ENCODE results near the gene CCDC88A.
A peak's percentile ranks its signal among the peaks of the same experiment; 100 is the strongest.

Gene CCDC88A

DNA sequence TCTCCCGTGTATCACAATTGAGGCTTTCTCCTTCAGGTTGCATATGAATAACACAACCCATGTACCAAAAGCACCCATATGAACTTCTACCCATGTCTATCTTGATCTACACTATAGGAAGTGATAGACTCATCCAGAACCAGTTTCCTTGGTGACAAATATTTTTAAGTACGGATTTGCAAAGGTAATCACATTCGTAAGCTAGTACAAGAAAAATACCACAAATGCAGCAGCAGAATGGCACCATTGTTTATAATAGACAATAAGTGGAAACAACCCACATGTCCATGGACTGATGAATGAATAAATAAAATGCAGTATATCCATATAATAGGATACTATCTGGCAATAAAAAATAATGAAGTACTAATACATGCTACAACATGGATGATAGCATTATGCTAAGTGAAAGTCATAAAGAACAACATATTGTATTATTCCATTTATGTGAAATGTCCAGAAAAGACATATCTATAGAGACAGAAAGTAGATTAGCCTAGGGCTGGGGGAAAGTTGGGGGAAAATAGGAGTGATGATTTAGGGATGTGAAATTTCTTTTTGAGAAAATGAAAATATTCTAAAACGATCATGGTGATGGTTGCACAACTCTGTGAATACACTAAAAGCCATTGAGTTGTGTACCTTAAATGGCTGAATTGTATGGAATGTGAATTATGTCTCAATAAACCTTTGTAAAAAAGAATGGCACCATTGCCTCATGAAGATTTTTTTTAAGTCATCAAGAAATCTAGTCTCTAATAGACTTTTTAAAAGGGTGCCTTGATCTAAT is 3.4 kb upstream of the CCDC88A start:
- DNase-seq: no peak

DNA sequence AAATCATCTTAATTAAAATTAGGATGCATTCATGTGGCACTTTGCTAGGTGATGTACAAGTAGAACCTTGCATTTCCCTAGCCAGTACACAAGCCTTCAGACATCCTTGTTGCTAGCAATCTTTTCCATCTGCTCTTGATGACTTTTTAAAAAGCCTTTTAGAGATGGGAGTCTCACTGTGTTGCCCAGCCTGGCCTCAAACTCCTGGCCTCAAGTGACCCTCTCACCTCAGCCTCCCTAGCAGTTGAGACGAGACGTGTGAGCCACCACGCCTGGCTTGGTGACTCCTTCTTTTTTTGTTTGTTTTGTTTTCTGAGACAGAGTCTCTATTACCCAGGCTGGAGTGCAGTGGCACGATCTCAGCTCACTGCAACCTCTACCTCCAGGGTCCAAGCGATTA is 1.7 kb upstream of the CCDC88A start:
- DNase-seq: no peak

DNA sequence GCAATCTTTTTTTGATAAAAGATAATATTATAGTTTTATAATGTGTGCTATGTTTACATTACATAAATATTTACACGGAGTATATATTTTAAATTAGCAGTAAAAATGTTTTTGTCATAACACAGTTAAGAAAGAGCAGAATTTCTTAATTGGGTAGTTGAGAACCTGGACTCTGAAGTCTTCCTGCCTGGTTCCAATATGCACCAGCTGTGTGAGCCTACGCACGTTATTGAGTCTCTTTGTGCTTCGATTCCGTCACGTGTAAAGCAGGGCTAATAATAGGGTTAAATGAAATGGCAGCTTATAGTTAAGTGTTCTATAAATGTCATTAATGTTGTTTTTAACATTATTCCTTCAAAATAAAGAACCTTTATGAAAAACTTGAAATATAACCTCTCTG is 1.2 kb upstream of the CCDC88A start:
- no peak for DNase-seq

DNA sequence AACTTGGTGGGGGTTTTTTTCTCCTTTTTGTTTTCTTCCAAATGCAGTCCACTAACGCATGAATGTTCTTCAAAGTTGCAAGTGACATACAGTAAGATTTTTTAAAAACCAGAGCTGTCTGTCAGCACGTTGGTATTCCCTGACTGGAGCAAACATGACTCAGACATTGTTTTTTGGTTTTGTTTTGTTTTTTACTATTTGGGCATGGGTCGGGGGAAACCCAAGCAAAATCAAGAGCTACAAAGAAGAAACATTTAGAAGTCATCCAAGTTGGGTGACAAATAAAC is 726 bp upstream of the CCDC88A start:
- no peak for DNase-seq

DNA sequence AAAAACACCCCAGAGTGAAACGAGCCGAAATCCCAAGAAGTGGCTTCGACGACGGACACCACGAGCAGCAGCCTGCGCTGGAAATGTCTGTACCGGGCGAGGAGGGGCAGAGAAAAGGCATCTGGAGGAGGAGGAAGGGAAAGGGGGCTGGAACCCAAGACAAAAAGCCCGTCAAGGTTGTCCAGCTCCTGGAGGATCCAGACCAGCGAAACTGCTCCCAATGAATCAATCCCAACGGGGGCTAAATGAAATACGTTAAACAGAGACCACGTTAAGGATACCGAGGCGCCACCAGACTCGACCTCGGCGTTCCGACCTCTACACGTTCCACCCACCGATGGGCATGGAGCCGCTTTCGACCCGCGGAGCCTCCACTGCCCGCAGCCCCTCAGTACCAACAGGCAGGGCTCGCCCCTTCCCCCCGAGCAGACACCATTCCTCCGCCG is 400 bp downstream of the CCDC88A start:
- DNase-seq: peak; percentile 41

DNA sequence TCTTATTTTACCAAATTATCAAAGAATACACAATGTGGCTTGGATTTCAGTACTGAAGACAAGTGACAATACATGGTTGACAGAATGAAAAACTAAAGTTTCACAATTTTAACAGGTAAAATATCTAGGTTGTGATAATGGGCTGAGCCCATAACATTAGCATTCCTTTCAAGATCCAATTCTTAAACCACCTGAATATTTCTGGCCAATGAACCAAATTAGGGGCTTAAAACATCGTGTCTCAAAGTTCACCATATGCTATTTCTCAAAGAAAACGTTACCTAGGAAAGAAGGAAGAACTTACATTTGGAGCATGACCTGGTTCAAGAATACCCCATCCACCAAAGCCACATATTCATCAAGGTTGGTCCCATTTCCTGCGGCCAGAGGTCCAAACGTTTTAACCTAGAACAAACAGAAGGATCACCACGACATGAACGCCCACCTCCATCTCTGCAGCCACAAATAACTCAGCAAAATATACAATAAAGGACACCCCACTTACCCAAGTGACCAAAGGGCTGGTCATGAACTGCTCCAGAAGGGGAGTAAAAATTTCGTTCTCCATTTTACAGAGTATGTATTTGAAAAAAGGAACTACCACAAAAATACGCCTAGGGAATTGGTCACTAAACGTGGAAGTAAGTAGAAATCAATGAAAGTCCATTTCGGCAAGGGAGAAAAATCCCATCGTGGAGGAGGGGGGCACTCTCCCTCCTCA is 984 bp downstream of the CCDC88A start:
- DNase-seq: no peak

DNA sequence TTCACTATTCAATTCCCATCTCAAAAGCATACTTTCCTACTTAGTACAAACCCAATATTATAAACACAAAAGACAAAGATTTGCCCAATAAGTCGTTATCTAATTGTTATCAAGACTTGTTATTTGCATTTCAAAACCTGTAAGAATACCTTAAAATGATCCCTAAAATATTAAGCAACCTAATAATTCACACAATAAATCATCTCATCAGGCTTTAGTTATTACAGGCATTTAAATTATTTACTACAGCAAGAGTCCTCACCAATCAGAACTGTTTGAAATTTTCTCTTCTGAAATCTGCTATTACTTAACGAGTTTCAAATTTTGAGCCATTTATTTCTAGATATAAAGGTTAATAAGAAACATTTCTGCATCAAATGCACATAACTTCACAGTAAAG is 1.6 kb downstream of the CCDC88A start:
- peak; percentile 20 for DNase-seq

DNA sequence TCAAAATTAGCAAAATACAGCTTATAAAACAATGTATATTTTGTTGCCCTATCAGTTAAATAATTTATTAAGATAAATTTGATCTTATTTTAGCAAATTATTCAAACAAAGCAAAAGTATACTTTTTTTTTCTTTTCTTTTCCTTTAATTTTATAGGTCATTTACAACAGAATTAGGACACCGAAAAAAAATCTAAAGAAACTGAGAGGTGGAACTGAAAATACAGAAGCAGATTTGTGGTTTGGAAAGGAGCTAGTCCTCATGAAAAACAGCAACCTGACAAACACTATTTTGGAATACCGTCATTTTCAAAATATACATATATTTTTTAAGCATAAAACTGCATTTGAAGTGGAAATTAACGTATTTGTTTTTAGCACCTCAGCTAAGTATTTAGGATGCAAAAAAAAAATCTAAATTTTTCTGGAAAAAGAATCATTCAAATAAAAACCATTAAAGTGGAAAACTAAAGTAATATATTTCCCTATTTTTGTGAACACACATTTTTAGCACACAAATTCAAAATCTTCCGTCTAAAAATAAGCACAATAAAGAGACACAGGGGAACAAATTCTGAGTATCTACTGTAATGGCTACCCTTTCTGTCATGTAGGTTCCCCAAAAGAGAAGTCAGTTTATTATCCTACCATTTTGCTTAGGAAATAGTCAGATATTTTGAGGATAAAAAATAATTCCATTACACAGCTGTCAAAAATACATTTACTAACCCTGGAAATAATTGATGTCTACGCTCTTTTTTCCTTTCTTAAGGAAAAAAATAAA is 2.7 kb downstream of the CCDC88A start:
- no peak for DNase-seq

DNA sequence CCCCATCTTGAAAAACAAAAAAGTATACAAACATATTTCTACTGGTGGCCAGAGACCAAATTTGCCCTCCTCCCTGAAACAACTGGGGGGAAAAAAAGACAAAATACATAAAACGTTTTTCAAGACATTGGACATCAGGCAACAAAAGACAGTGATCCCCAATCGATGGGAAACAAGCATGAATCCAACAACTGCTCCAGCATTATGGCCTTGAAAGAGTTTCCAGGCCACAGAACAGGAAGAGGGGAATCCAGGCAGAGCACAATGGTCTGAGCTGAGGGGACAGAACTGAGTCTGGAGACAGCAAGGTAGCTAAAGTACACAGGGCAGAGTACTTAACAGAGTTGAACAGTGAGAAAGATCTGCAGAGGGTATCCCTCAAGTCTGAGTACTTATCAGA is 4.4 kb downstream of the CCDC88A start:
- DNase-seq: no peak

DNA sequence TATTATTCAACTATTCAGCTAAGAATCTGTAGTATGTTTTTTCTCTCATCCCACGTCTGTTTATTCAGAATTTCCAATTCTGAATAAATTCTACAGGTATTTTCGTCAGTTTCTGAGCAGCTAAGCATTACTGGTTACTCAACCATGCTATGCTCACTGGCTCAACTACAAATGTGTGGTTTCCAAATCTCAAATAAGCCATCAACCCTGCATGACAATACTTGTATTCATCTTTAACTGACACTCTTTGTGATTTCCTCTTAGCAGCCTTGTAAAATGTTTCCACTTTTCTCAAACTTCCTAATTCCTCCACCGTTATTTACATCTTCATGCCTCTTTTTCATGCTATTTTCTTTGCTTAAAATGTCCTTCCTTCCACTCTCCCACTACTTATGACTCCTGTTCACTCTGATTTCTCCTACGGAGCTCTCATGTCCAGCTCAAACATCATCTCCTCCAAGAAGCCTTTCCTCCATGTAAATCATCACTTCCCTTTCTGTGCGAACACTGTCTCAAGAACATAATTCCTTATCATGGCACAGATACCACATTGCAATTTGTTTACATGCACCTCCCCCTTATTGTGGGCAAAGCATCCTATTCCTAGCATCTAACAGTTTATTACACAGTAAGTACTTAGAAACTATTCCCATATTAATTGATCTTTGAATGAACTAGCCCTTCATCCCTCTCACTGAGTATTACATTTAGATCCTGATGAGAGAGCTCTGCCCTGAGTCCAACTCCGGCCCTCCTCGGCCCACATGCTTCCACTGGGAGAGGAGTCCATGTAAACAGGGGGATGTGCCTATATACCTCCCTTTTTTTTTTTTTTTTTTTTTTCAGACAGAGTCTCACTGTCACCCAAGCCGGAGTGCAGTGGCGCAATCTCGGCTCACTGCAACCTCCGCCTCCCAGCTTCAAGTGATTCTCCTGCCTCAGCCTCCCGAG is 10.5 kb downstream of the CCDC88A start:
- DNase-seq: peak; percentile 24

DNA sequence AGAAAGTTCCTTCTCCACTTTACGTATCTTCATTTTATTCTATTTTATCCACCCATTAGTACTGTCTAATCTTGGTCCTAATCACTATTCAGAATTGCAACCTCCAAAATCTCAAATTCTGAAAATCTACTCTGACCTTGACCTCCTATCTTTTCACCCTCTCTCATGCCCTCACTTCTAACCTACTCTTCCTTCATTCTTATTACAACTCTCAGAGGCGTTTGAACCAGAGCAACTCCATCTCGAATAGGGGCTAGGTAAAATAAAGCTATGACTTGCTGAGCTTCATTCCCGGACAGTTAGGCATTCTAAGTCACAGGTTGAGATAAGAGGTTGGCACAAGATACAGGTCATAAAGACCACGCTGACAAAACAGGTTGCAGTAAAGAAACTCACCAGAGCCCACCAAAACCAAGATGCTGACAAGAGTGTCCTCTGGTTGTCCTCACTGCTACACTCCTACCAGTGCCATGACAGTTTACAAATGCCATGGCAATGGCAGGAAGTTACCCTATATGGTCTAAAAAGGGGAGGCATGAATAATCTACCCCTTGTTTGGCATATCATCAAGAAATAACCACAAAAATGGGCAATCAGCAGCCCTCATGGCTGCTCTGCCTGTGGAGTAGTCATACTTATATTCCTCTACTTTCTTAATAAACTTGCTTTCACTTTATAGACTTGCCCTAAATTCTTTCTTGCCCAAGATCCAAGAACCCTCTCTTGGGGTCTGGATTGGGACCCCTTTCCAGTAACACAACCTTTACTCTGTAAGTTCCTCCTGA is 11.4 kb downstream of the CCDC88A start:
- peak; percentile 78 for DNase-seq

DNA sequence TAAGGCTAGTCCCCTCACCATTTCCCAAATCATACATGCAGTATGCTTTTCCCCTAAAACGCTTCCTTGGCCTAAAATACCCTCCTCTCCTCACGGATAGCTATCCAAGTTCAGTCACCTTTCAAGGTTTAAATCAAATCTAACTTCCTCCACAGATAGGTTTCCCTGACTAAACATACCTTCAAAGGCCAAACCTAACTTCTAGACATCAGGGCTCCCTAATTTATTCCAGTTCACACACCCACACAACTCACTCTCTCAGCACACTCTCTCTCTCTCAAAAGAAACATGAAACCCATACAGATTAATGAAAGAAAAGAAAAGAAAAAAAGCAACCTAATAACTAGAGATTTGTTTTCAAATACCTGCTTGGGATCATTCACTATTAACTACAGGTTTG is 14.5 kb downstream of the CCDC88A start:
- DNase-seq: no peak

DNA sequence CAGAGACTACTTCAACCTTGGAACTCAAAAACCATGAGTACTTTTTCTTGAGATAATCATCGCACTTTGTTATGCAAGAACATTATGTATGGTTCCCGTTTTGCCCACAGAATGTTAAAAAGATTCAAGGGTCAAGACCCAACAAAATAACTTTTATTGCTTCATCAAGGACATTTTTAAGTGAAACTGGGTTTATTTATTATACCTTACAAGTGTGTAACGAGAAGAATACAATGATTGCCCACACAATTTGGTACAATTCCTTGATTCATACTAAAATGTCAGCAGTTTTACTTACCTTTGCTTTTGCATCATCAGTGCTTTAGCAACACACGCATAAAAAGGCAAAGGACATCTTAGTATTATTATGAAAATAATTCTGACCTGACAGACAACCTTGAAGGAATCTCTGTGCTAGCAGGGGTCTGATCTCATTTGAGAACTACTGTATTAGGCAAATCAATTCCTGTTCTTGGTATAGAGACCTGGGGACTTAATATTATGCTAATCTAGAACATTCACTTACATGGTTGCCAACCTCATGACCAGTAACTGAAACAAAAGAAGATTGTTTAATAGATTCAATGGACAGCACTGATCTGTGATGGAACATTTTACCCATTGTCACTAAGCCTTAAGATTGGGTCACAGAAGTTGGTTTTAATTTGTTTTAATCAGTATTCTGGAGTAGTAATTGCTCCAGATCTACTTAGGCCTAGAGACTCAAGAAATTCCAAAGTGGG is 16.2 kb downstream of the CCDC88A start:
- no peak for DNase-seq

DNA sequence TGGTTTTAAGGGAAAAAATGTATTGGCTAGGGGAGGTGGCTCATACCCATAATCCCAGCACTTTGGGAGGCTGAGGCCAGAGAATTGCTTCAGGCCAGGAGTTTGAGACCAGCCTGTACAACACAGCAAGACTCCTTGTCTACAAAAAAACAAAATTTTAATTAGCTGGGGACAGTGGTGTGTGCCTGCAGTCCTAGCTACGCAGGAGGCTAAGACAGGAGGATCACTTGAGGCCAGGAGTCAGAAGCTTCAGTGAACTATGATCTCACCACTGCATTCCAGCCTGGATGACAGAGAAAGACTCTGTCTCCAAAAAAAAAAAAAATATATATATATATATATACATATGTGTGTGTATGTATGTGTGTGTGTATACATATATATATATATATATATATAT is 18.5 kb downstream of the CCDC88A start:
- DNase-seq: peak; percentile 42

DNA sequence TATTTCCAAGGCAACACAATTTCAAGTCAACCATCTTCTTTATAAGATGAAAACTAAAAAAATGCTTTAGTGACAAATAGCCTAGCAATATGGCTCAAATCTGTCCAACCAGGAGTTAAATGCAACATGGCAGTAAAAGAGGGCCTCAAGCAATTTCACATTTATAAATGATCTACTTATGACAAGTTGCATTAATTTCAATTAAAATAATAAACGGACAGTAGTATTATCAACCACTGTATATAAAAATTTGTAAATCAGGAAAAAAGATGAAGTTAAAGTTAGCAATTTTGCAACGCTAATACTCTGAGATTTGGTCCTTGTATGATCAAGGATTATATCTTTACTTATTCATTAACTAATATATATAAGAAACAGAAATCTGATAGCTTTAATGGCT is 19.3 kb downstream of the CCDC88A start:
- DNase-seq: no peak

DNA sequence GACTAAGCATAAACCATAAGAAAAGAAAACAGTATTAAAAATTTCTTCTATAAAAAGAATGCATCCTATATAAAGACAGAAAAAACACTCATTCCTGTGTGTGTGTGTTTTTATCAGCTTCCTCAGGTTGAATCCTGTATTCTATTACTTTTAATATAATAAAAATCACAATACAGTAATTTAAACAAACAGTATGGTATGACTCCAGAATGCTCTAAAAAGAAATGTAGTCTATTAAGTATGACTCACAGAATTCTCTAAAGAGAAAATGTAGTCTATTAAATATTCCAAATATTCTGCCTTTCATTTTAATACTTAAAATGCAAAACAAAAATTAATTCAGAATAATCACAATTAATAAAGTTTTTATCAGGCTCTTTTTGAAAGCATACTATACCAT is 19.8 kb downstream of the CCDC88A start:
- DNase-seq: no peak

DNA sequence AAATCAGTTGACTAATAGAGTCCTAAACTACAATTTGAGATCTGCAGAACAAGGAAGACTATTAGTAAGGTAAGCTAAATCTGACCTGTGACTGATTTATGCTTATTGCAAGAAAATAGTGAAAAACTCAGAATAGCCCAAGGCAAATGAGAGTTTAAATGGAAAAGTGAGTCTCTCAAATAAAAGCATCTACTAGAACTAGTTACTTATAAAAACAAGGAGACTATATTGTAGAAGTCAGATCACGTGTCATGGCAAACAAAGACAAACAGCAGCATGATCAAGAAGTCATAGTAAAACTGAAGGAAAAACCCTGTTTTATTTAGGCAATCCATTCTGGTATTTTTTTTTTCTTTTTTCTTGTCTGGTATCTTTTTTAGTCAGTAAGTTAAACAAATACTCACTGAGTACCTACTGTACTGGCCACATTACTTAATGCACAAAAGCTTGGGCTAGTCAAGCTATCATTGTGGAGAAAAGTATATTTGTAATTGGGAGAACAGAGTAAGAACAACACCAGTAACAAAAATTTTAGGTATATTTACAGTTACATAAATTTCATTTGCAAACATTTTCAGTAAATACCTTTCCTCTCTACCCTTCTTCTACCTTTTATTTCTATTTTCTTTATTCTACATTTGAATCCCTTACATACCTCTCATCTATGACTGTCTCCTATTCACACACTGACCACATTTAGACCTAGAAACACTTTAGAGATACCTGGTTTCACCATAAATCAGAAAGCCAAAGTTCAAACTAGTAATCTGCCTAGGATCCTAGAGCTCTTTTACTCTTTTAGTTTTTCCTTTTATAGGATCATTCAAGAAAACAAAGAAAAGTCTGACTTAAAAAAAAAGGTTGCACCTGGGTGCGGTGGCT is 23.7 kb downstream of the CCDC88A start:
- DNase-seq: no peak

DNA sequence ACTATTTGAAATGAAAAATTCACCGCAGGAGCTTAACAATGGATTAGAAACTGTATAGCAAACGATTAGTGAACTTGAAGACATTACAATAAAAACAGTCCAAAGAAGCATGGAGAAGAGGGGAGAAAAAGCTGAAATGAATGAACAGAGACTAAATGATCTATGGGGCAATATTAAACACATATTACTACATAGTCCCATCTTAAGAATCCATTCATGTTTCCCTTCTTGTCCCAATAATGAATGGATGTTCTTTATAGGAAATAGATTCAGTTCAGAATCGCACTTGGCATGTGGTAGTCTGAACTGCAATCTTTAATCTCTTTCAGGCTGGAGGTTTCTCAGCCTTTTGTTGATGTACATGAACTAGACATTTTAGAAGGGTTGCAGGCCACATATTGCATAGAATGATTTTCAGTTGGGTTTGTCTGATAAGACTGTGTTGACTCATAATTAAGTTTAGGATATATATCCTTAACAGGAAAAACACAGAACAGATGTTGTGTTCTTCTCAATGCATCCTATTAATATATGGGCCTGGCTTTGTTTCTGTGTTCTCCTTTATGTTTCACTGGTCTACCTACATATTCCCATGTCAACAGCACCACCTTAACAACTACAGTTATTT is 27.9 kb downstream of the CCDC88A start:
- no peak for DNase-seq

DNA sequence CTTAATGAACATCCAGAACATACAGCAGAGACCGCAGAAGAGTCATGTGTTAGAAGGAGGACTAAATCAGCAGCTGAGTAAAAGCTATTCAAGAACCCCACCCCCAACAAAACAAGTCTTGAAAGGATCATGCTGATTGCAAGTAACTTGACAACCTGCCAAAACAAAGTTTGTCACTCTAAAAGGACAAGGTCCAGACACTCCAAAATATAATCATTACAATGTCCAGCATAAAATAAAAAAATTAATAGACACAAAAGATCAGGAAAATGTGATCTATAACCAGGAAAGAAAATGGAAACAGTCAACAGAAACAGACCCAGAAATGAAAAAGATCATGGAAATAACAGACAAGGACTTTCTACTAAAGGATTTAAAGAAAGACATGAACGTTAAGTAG is 28.5 kb downstream of the CCDC88A start:
- no peak for DNase-seq
